Measurements from ENCODE around the gene LYRM4. TPM values are rescaled to one million over a fixed set of nuclear protein-coding genes. Genes with fewer than 3 reads are reported as not detected.
A peak's percentile ranks its signal among the peaks of the same experiment; 100 is the strongest.

The LYRM4 gene
- total and polyA plus RNA-seq, 2 donors (not counting 1 experiment from before 2014, with no cell fraction given), result 14.5 to 31.9 TPM

GRCh38 chr6:5266423-5266822, 5.7 kb upstream of the LYRM4 start:
- Histone ChIP-seq H3K36me3 (ENCODE audit: control insufficient read depth, insufficient read depth, low read length) (no peaks in the 10 kb centered on the region), H2AFZ (ENCODE audit: low read length) (no peak overlapping the region), H3K9me3 (ENCODE audit: control insufficient read depth, insufficient read depth, low read depth, low read length) (no peaks in the 10 kb centered on the region), H3K4me3 (replicated peaks in 1 of 4; ENCODE audit: control extremely low read depth in 1 of 4, insufficient read depth in 1 of 4, low read depth in 3 of 4, low read length in 4 of 4) (no peak overlapping the region), H3K27ac (ENCODE audit: insufficient read depth, low read length) (no peak overlapping the region), H3K27me3 (ENCODE audit: control insufficient read depth, insufficient read depth, low read length) (no peaks in the 10 kb centered on the region), H3K4me2 (ENCODE audit: extremely low read depth, insufficient read depth, low read length) (no peak overlapping the region), H3K9ac (ENCODE audit: insufficient read depth, low read length) (no peak overlapping the region), H3K79me2 (ENCODE audit: control insufficient read depth, insufficient read depth, low read length) (peaks cover 3% of the 10 kb centered on the region), H3K4me1 (ENCODE audit: control insufficient read depth, extremely low read depth, insufficient read depth, low read length) (no peaks in the 10 kb centered on the region), H4K20me1 (ENCODE audit: control insufficient read depth, extremely low read depth, insufficient read depth, low read length) (no peaks in the 10 kb centered on the region)
- DNase-seq (ENCODE audit: low read depth in 2 of 2), result no peak
- TF ChIP-seq CTCF (conservative IDR thresholded peaks at IDR 0.05 in 1 of 2, IDR thresholded peaks at IDR 0.05 in 1 of 2; ENCODE audit: low read depth in 1 of 2, low read length in 2 of 2) (no peak), EZH2 (IDR thresholded peaks at IDR 0.05; ENCODE audit: low read length, missing control alignments) (no peak)

DNA sequence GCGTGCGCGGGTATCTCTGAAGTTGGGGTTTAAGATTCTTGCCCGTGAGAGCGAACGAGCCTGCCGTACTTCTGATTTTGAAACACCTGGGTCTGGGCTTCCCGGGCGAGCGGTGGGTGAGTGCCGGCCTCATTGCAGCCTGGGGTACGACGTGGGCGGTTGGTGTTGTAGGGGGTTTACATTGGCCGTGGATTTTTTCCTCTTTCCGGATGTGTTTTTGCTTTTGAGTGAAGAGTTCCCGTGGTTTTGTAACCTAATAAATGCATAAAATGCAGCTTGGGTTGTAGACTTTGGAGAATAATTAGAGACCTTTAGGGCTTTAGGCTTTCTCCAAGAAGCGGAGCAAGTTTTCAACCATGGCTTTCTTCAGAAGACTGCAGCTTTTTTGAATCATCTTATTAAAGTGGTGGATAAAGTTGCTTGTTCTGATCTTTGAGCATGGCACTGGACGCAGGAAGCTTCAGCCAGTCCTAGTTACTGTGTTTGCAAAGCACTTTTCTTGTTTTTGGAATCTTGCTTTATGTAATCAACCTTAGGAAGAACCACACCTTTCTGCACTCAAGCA, 877 bp upstream of the LYRM4 start:
- Histone ChIP-seq H2AFZ (ENCODE audit: low read length) (peak overlapping the region; percentile 33), H3K36me3 (ENCODE audit: control insufficient read depth, insufficient read depth, low read length) (no peaks in the 10 kb centered on the region), H3K27me3 (ENCODE audit: control insufficient read depth, insufficient read depth, low read length) (no peaks in the 10 kb centered on the region), H3K4me1 (ENCODE audit: control insufficient read depth, extremely low read depth, insufficient read depth, low read length) (no peaks in the 10 kb centered on the region), H3K27ac (ENCODE audit: insufficient read depth, low read length) (peak overlapping the region; percentile 94), H3K9ac (ENCODE audit: insufficient read depth, low read length) (peak overlapping the region; percentile 99), H4K20me1 (ENCODE audit: control insufficient read depth, extremely low read depth, insufficient read depth, low read length) (no peaks in the 10 kb centered on the region), H3K9me3 (ENCODE audit: control insufficient read depth, insufficient read depth, low read depth, low read length) (no peaks in the 10 kb centered on the region), H3K4me2 (ENCODE audit: extremely low read depth, insufficient read depth, low read length) (peak overlapping the region; percentile 65), H3K4me3 (replicated peaks in 1 of 4; ENCODE audit: control extremely low read depth in 1 of 4, insufficient read depth in 1 of 4, low read depth in 3 of 4, low read length in 4 of 4) (peak overlapping the region; percentile 61 to 99 (median 68)), H3K79me2 (ENCODE audit: control insufficient read depth, insufficient read depth, low read length) (peaks cover 7% of the 10 kb centered on the region)
- no peak for TF ChIP-seq CTCF (conservative IDR thresholded peaks at IDR 0.05 in 1 of 2, IDR thresholded peaks at IDR 0.05 in 1 of 2; ENCODE audit: low read depth in 1 of 2, low read length in 2 of 2)
- TF ChIP-seq EZH2 (IDR thresholded peaks at IDR 0.05; ENCODE audit: low read length, missing control alignments), result no peak
- peak in 1 of 2 donors; percentile 6 for DNase-seq (ENCODE audit: low read depth in 2 of 2)

DNA sequence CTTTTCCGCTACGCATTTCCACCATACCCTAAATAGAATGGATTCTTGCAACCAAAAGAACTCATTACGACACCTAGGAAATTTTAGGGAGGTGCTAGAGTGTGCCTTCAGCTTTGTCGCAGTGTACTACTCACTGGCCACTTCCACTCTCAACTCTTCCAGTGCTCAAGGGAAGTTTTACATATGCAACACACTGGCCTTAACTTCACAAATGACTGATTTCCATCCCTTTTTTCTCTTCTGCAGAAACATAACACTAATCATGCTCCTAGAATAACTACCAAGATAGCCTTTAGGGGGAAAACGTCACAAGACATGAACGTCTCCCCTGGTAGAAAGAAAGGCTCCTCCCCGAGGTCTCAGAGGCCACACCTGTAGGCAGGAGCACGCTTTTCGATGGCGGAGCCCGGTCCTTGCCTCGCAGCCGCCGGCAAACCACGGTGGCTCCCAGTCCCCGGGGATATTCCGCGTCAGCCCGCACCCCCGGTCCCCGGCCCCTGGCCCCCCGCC, 584 bp downstream of the LYRM4 start:
- Histone ChIP-seq H3K79me2 (ENCODE audit: control insufficient read depth, insufficient read depth, low read length) (peaks cover 7% of the 10 kb centered on the region), H3K4me1 (ENCODE audit: control insufficient read depth, extremely low read depth, insufficient read depth, low read length) (no peaks in the 10 kb centered on the region)
- peak; percentile 48 to 55 for DNase-seq (ENCODE audit: low read depth in 2 of 2)

More for the DNA sequence above, 584 bp downstream of the LYRM4 start:
- Histone ChIP-seq H2AFZ (ENCODE audit: low read length) (peak overlapping the region; percentile 85), H3K36me3 (ENCODE audit: control insufficient read depth, insufficient read depth, low read length) (no peaks in the 10 kb centered on the region), H3K27me3 (ENCODE audit: control insufficient read depth, insufficient read depth, low read length) (no peaks in the 10 kb centered on the region), H4K20me1 (ENCODE audit: control insufficient read depth, extremely low read depth, insufficient read depth, low read length) (no peaks in the 10 kb centered on the region), H3K27ac (ENCODE audit: insufficient read depth, low read length) (peak overlapping the region; percentile 43), H3K9ac (ENCODE audit: insufficient read depth, low read length) (peak overlapping the region; percentile 61), H3K4me3 (replicated peaks in 1 of 4; ENCODE audit: control extremely low read depth in 1 of 4, insufficient read depth in 1 of 4, low read depth in 3 of 4, low read length in 4 of 4) (peak overlapping the region; percentile 61 to 98 (median 68)), H3K9me3 (ENCODE audit: control insufficient read depth, insufficient read depth, low read depth, low read length) (no peaks in the 10 kb centered on the region), H3K4me2 (ENCODE audit: extremely low read depth, insufficient read depth, low read length) (peak overlapping the region; percentile 64)
- TF ChIP-seq CTCF (conservative IDR thresholded peaks at IDR 0.05 in 1 of 2, IDR thresholded peaks at IDR 0.05 in 1 of 2; ENCODE audit: low read depth in 1 of 2, low read length in 2 of 2) (no peak), EZH2 (IDR thresholded peaks at IDR 0.05; ENCODE audit: low read length, missing control alignments) (no peak)
